DND-41 (cell line): ENCODE data around the gene ADARB2.

ENCODE experiments used
- EZH2 ChIP-seq: IDR thresholded peaks from 3 replicates; pipeline ENCODE4 v1.6.1; 2012; ENCODE audit warnings: borderline replicate concordance, low read depth, mild to moderate bottlenecking, moderate library complexity, low read length, inconsistent platforms; ENCODE audit not compliant: severe bottlenecking
- TF ChIP-seq, protein P1 (sequence below): IDR thresholded peaks from 2 replicates; pipeline ENCODE4 v1.5.1; 2012; ENCODE audit warnings: borderline replicate concordance, low read length, moderate library complexity, mild to moderate bottlenecking; ENCODE audit not compliant: poor library complexity, severe bottlenecking; ENCODE audit errors: extremely low read depth

DNA sequence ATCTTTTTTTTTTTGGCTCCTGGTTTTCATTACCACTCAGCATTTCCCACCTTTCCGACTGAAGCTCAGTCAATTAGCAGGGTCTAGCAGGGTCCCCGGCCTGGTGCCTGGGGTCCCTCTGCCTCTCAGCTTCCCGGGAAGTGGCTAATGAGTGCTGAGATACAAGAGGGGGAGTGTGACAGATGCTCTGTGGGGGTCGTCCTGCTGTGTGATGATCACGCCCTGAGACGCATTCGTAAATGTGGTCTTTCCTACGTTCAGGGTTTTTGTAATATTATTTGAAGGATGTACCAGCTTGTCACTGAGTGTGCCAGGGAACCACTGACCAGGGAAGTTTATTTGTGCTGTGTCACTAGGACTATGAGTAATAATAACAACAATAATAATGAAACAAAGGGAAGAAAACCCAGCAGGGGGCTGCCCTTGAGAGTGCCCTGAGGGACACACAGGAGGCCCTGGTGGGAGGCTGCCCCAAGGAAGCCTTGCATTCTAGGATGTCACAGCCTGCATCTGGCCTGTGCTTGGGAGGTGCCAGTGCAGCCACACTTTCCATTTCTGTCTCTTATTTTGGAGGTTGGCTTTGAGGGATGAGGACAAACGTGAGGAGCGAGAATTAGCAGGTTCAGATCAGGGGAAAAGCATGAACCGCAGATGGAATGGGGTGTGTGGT is 337.8 kb downstream of the ADARB2 start:
- TF ChIP-seq, protein P1, sequence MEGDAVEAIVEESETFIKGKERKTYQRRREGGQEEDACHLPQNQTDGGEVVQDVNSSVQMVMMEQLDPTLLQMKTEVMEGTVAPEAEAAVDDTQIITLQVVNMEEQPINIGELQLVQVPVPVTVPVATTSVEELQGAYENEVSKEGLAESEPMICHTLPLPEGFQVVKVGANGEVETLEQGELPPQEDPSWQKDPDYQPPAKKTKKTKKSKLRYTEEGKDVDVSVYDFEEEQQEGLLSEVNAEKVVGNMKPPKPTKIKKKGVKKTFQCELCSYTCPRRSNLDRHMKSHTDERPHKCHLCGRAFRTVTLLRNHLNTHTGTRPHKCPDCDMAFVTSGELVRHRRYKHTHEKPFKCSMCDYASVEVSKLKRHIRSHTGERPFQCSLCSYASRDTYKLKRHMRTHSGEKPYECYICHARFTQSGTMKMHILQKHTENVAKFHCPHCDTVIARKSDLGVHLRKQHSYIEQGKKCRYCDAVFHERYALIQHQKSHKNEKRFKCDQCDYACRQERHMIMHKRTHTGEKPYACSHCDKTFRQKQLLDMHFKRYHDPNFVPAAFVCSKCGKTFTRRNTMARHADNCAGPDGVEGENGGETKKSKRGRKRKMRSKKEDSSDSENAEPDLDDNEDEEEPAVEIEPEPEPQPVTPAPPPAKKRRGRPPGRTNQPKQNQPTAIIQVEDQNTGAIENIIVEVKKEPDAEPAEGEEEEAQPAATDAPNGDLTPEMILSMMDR = no peak
- TF ChIP-seq EZH2 = no peak
